Small intestine (tissue), 7 donors: ENCODE results near the gene TPCN2. TPM values are rescaled to one million over a fixed set of nuclear protein-coding genes. Genes with fewer than 3 reads are reported as not detected.

Source experiments
- DNase-seq, 2 donors: peaks; one replicate each; pipeline versions ENCODE4 v3.0.0 to v3.0.0-alpha.2; 2013
- FAIRE-seq: peaks from 2 replicates; lab custom pipeline; 2012; peaks lifted over from hg19 to GRCh38; lab: Jason Lieb, UNC
- H3K27ac ChIP-seq, 3 donors: one replicate each; pipeline ENCODE4 v1.5.1; 2013; ENCODE audit warnings: low read length in 2 of 3, mild to moderate bottlenecking in 2 of 3, control low read depth in 1 of 3, inconsistent platforms in 1 of 3, low read depth in 1 of 3, moderate library complexity in 1 of 3
- H3K27me3 ChIP-seq, 3 donors: one replicate each; pipeline ENCODE4 v1.6.1; 2013; ENCODE audit warnings: low read length in 3 of 3, inconsistent platforms in 1 of 3; ENCODE audit not compliant: control insufficient read depth in 3 of 3, insufficient read depth in 3 of 3
- H3K36me3 ChIP-seq, 3 donors: one replicate each; pipeline ENCODE4 v1.6.1; 2013; ENCODE audit warnings: low read length in 3 of 3, inconsistent platforms in 1 of 3, low read depth in 1 of 3, mild to moderate bottlenecking in 1 of 3, moderate library complexity in 1 of 3; ENCODE audit not compliant: control insufficient read depth in 3 of 3, insufficient read depth in 2 of 3
- H3K4me1 ChIP-seq, 3 donors: one replicate each; pipeline ENCODE4 v1.6.1; 2013; ENCODE audit warnings: low read length in 2 of 3, inconsistent platforms in 1 of 3, low read depth in 1 of 3, mild to moderate bottlenecking in 1 of 3, moderate library complexity in 1 of 3; ENCODE audit not compliant: control insufficient read depth in 3 of 3, insufficient read depth in 2 of 3
- H3K4me3 ChIP-seq, 3 donors: one replicate each; pipeline ENCODE4 v1.5.1; 2013; ENCODE audit warnings: low read length in 3 of 3, control low read depth in 1 of 3, inconsistent platforms in 1 of 3, low read depth in 1 of 3, mild to moderate bottlenecking in 1 of 3, moderate library complexity in 1 of 3
- H3K9me3 ChIP-seq, 2 donors: one replicate each; pipeline ENCODE4 v1.6.1; 2013; ENCODE audit warnings: low read depth in 1 of 2, low read length in 1 of 2; ENCODE audit not compliant: control insufficient read depth in 2 of 2, insufficient read depth in 1 of 2
- WGBS, 3 donors: extraction: QIAGEN DNeasy Blood & Tissue Kit; methylation state at CpG; one replicate each; pipeline ENCODE4 v1.1.7; 2013; 5-methylcytosine and 5-hydroxymethylcytosine counted together
- polyA plus RNA-seq, 4 donors: library from polyadenylated mRNA; stranded (reverse) in 3 of 4; unstranded in 1 of 4; fragments of 200-250 nt in 3 of 4; fragments of 120-200 nt in 1 of 4; gene quantifications; one replicate each; pipeline versions ENCODE4 v1.2.1 to v1.2.3, GENCODE V29; 2013
- donor health status: healthy with polysubstance abuse.
- donor health status: control.
- donor health status: control.
- donor health status: Bipolar disorder and iron deficiency.
- donor health status: healthy.

TPCN2 gene
- polyA plus RNA-seq, 4 donors = 11.1 to 32.8 (median 12.8) TPM

DNA sequence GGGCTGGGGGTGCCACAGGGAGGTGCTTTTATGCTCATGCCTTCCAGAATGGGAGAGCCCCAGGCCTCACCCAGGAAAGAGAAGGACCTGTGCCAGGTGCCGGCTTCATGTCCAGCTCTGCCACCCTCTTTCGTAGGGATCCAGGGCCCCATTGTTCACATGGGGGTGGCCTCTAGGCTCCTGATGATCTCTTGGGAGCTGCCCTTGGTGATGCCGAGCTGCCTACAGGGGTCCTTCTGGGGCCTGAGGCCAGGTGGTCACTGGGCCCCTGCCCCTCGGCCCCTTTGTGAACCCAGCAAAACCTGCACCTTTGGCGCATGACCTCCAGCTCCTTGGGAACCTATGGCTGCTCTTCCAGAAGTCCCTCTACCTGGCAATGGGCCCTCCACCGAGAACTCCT is 65.6 kb downstream of the TPCN2 start:
- no peaks in the 10 kb centered on the region for H3K27me3 ChIP-seq
- FAIRE-seq = no peak

DNA sequence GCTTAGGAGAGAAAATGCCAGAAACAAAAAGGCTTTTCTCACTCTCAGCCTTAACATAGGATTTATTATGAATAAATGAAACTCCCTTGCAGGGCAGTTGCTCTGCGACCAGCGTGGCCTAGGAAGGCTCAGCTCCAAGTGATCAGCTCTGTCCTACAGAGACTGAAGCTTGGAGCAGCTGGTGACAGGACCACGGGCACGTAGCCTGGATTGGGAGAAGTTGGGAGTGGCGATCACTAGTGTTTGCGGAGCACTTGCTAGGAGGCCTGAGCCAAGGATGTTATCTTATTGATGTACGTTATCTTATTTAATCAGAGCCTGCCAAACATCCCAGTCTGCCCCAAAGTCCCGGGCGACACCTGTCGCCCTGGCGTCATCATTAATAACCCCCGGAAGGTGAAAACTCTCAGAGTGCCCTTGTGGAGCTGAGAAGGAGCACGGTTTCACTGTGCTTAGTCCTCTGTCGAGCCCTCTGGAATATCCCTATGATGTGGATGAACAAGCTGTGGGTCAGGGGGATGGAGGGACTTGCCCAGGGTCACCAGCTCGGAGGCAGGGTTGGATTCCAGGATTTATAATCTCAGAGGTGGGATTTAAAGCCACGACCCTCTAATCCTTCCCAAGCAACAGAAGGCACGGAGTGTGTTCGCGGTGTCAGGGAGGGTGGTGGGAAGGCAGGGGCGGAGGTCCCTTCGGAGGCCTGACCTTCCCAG is 66.2 kb downstream of the TPCN2 start:
- H3K9me3 ChIP-seq = peaks cover 0 to 7% of the 10 kb centered on the region in 2 donors
- H3K4me1 ChIP-seq = peaks cover 0 to 6% (median 0%) of the 10 kb centered on the region in 3 donors
- WGBS, 3 donors = 28 to 69% (median 36%) methylated on average over 21 of the region's 21 CpGs
- H3K27ac ChIP-seq = no peak overlapping the region
- peak; percentile 32 to 34 for DNase-seq
- no peak overlapping the region for H3K4me3 ChIP-seq
- FAIRE-seq = no peak
- peaks cover 0 to 5% (median 0%) of the 10 kb centered on the region in 3 donors for H3K36me3 ChIP-seq
- H3K27me3 ChIP-seq = no peaks in the 10 kb centered on the region

More for the DNA sequence above, 65.6 kb downstream of the TPCN2 start:
- Histone ChIP-seq H3K36me3 (peaks cover 0 to 5% (median 0%) of the 10 kb centered on the region in 3 donors), H3K4me1 (peaks cover 0 to 6% (median 0%) of the 10 kb centered on the region in 3 donors), H3K4me3 (no peak overlapping the region), H3K27ac (no peak overlapping the region), H3K9me3 (peaks cover 0 to 4% of the 10 kb centered on the region in 2 donors)
- WGBS, 3 donors = 65 to 84% (median 74%) methylated on average over 6 of the region's 6 CpGs
- no peak for DNase-seq

DNA sequence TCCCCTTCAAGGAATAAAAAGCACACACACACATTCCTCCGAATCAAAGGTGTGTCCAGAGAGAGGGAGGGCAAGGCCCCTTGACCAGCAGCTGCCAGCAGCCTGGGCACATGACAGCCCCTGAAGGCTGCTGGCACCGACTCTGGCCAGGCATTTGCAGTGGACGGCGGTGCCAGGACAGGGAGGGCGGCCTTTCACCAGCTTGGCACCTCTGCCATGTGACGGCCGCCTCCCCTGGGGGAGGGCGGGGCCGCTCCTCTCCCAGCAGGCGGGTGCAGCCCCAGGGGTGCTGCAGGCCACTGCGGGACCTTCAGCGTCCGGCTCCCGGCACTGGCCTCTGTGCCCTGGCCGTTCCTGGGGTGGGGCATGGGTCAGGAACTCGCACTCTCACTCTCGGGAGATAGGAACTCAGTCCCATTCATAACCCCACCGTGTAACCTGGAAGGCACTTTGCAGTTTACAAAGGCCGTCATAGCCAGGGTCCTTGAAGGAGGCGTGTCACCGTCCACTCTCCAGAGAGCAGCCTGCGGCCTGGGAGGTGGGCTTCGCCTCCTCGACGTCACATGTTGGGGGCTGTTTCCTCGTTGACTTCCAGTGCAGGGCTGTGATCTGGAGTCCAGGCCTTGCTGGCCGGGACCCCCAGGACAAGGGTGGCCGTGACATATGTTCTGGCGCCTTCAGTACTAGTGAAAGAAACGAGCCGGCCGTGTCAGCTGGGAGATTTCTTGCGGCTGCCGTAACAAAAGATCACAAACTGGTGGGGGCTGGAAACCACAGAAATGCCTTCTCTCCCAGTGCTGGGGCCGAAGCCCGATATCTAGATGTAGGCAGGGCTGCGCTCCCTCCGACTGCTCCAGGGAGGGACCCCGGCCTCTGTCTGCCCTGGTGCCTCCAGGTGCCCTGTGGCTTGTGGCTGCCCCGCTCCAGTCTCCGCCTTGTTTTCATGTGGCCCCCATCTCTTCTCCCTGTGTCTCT is 67.1 kb downstream of the TPCN2 start:
- Histone ChIP-seq H3K9me3 (peaks cover 0 to 7% of the 10 kb centered on the region in 2 donors), H3K4me3 (no peak overlapping the region), H3K36me3 (peaks cover 0 to 5% (median 0%) of the 10 kb centered on the region in 3 donors), H3K27me3 (no peaks in the 10 kb centered on the region), H3K4me1 (peaks cover 0 to 6% (median 0%) of the 10 kb centered on the region in 3 donors), H3K27ac (no peak overlapping the region)
- DNase-seq = peak in 1 of 2 donors; percentile 23
- no peak for FAIRE-seq
- 41 to 75% (median 56%) methylated on average over 41 of the region's 41 CpGs for WGBS, 3 donors

DNA sequence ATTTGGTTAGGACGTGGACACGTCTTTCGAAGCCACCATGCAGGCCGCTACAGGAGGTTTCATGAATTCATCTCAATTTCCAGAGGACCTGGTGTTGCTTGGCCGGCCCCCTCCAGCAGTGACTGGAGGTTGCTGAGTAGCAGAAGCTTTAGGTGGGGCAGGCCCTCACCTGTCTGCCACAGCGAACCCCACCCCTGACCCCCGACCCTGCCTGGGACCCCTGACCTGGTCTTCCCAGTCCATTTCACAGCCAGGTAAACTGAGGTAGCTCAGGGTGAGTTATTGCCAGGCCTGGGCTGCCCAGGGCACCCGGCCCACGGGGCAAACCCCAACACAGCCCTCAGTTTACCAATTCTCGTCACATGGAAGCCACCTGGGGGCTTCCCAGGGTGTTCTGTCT is 67.9 kb downstream of the TPCN2 start:
- Histone ChIP-seq H3K4me1 (peaks cover 0 to 6% (median 0%) of the 10 kb centered on the region in 3 donors), H3K27ac (no peak overlapping the region), H3K36me3 (peaks cover 0 to 7% (median 0%) of the 10 kb centered on the region in 3 donors), H3K4me3 (no peak overlapping the region), H3K27me3 (no peaks in the 10 kb centered on the region), H3K9me3 (peaks cover 0 to 7% of the 10 kb centered on the region in 2 donors)
- no peak for FAIRE-seq
- WGBS, 3 donors = 84 to 90% (median 88%) methylated on average over 10 of the region's 10 CpGs
- DNase-seq = no peak

DNA sequence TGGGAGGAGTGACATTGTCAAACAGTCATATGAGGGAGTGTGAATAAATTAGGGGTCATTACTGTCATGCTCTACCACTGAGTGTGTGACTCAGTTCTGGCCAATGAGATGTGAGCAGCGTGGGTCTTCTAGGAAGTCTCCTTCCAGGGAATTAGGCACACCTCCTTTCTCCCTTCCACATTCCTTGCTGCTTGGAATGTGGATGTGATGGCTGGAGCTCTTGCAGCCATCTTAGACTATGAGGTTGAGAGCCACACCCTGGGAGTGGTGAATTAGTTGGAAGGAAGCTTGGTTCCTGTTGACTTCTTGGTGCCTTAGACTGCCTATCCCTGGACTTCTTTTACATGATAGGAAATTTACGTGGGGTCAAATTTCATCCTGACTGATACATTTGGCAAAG is 70.5 kb downstream of the TPCN2 start:
- no peak overlapping the region for H3K4me3 ChIP-seq
- DNase-seq = no peak
- no peak overlapping the region for H3K27ac ChIP-seq
- no peak for FAIRE-seq
- peaks cover 0 to 7% of the 10 kb centered on the region in 2 donors for H3K9me3 ChIP-seq
- no peaks in the 10 kb centered on the region for H3K27me3 ChIP-seq
- H3K36me3 ChIP-seq = peaks cover 0 to 8% (median 0%) of the 10 kb centered on the region in 3 donors
- WGBS, 3 donors = 80 to 92% (median 83%) methylated on average over 2 of the region's 2 CpGs
- H3K4me1 ChIP-seq = peaks cover 0 to 19% (median 6%) of the 10 kb centered on the region in 3 donors

DNA sequence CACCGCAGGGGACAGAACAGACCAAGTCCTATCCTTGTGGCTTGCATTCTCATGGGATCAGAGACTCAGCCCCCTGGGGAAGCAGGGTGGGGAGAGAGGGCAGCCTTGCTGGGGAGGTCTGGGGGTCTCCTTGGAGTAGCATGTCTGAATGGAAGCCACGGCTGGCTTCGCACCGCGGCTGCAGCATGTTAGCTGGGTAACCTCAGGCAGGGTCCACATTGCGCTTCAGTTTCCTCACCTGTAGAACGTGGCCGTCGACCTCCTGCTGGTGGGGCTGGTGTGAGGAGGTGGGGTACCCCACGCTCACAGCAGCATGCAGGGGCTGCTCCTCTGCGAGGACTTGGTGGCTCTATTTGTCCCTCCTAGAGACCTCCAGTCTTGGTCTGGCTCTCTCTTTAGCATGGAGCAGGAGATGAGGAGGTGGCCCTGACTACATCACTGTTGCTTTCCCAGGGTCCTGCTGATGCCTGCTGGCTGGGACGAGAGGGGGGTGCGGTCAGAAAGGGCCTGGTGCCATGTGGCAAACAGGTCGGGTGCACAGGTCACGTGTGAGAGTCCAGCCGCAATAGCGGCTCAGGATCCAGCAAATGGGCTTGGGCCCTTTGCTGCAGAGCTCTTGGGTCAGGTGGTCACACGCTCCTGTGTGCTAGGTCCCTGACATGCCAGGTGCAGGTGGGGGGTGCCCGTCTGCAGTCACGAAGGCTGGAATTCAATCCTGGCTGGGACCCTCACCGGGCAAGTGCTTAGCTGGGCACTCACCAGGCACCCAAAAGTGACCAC is 71.6 kb downstream of the TPCN2 start:
- H3K27me3 ChIP-seq = no peaks in the 10 kb centered on the region
- no peak overlapping the region for H3K4me3 ChIP-seq
- no peak for FAIRE-seq
- WGBS, 3 donors = 85 to 90% (median 87%) methylated on average over 21 of the region's 21 CpGs
- peaks cover 0 to 7% of the 10 kb centered on the region in 2 donors for H3K9me3 ChIP-seq
- no peak overlapping the region for H3K27ac ChIP-seq
- no peak for DNase-seq
- H3K4me1 ChIP-seq = peaks cover 0 to 19% (median 6%) of the 10 kb centered on the region in 3 donors
- peaks cover 0 to 7% (median 0%) of the 10 kb centered on the region in 3 donors for H3K36me3 ChIP-seq

DNA sequence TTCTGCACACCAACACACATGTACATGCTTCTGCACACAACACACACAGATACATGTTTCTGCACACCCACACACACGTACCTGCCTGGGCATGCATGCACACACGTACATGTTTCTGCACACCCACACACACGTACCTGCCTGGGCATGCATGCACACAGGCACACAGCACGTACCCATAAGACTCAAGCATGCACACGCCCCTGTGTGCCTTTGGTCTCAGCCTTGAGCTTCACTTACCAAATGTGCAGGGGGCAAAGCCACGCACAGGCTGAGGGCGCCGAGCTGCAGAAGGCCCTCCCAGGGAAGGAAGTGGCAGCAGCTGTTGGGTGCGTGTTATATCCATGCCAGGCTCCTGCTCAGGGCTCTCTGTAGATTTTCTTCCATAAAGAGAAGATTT is 72.3 kb downstream of the TPCN2 start:
- no peak for FAIRE-seq
- Histone ChIP-seq H3K36me3 (peaks cover 0 to 5% (median 0%) of the 10 kb centered on the region in 3 donors), H3K27ac (no peak overlapping the region), H3K9me3 (peaks cover 0 to 7% of the 10 kb centered on the region in 2 donors), H3K4me1 (peaks cover 0 to 19% (median 6%) of the 10 kb centered on the region in 3 donors), H3K4me3 (no peak overlapping the region), H3K27me3 (no peaks in the 10 kb centered on the region)
- DNase-seq = no peak
- WGBS, 3 donors = 79 to 87% (median 81%) methylated on average over 9 of the region's 9 CpGs
